ENCODE results near the gene CTDP1.

Gene CTDP1

DNA sequence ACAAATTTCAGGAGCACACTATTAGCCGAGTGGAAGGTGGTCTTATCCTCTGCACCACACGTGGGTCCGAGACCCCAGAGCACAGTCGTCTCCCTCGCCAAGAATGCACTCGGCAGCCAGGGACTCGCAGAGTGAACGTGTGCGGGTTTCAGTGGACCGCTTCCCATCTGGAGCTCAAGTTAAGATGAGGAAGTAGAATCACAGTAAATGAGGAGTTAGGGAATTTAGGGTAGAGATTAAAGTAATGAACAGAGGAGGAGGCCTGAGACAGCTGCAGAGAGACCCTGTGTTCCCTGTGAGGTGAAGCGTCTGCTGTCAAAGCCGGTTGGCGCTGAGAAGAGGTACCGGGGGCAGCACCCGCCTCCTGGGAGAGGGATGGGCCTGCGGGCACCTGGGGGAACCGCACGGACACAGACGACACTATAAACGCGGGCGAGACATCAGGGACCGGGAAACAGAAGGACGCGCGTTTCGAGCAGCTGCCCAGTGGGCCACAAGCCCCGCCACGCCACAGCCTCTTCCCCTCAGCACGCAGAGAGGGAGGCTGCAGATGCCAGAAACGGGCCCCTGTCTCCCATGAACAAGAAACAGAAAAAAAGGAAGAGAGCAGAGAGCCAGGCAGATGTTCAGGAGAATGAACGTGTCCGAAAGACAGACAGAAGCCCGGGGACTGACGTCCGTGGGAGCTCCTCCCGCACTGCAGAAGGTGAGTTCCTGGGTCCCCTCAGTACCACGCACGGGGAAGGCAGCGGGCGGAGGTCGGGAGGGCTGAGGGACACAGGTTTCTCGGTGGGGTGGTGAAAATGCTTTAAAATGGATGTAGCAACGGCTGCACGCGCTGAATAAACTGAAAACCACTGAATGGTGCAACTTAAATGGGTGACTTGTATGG, 112.7 kb downstream of the CTDP1 start:
- TF ChIP-seq ZNF843 (tag by site-specific recombination; IDR thresholded peaks at IDR 0.05) (no peak), ZNF560 (tag by site-specific recombination; IDR thresholded peaks at IDR 0.05; ENCODE audit: borderline replicate concordance) (no peak), ZNF133 (tag by site-specific recombination; IDR thresholded peaks at IDR 0.05) (no peak), ZNF660 (tag by site-specific recombination; IDR thresholded peaks at IDR 0.05) (no peak)
- TF ChIP-seq, protein P1, sequence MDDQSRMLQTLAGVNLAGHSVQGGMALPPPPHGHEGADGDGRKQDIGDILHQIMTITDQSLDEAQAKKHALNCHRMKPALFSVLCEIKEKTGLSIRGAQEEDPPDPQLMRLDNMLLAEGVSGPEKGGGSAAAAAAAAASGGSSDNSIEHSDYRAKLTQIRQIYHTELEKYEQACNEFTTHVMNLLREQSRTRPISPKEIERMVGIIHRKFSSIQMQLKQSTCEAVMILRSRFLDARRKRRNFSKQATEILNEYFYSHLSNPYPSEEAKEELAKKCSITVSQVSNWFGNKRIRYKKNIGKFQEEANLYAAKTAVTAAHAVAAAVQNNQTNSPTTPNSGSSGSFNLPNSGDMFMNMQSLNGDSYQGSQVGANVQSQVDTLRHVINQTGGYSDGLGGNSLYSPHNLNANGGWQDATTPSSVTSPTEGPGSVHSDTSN (CRISPR knock-in tag; IDR thresholded peaks at IDR 0.05) = 0 out of 2 replicates have a peak, but pooled peaks have one; percentile 30
- TF ChIP-seq, protein P2, sequence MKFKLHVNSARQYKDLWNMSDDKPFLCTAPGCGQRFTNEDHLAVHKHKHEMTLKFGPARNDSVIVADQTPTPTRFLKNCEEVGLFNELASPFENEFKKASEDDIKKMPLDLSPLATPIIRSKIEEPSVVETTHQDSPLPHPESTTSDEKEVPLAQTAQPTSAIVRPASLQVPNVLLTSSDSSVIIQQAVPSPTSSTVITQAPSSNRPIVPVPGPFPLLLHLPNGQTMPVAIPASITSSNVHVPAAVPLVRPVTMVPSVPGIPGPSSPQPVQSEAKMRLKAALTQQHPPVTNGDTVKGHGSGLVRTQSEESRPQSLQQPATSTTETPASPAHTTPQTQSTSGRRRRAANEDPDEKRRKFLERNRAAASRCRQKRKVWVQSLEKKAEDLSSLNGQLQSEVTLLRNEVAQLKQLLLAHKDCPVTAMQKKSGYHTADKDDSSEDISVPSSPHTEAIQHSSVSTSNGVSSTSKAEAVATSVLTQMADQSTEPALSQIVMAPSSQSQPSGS (tag by site-specific recombination; IDR thresholded peaks at IDR 0.05; ENCODE audit: low read depth) = no peak
- Histone ChIP-seq H3K4me1 (ENCODE audit: control insufficient read depth, insufficient read depth, low read length) (no peaks in the 10 kb centered on the region), H3K9me3 (ENCODE audit: control insufficient read depth, insufficient read depth, low read depth, low read length) (no peaks in the 10 kb centered on the region), H3K27ac (ENCODE audit: extremely low read depth, low read depth, low read length) (no peak overlapping the region), H3K4me3 (ENCODE audit: low read depth, low read length) (no peak overlapping the region), H3K36me3 (ENCODE audit: control insufficient read depth in 2 of 2, insufficient read depth in 1 of 2, low read length in 2 of 2) (no peaks in the 10 kb centered on the region)
- ChIA-PET POLR2A (interaction anchor here (0.9 kb wide), 1 partner anchor 242 kb away, joined by 3 read pairs; the partner anchor contains the start of gene RBFA), CTCF (interaction anchor here (0.7 kb wide), 1 partner anchor 62 kb away, joined by 3 read pairs; no protein-coding TSS in a partner anchor)

DNA sequence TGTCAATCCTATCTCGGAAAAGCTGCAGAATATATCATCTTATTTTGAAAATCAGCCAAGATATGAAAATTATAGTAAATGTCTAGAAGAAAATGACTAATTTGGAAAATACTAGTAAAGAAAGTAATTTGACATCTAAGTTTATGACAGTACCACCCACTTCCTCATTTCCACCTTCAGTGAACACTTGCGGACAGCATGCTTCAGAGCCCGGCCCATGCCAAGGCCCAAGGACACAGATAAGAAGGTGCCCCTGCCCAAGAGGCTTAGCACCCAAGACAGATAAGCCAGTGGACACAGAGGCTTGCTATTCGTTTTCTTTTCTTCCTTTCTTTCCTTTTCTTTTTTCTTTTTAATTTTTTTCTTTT, 113.4 kb downstream of the CTDP1 start:
- TF ChIP-seq, protein P3, sequence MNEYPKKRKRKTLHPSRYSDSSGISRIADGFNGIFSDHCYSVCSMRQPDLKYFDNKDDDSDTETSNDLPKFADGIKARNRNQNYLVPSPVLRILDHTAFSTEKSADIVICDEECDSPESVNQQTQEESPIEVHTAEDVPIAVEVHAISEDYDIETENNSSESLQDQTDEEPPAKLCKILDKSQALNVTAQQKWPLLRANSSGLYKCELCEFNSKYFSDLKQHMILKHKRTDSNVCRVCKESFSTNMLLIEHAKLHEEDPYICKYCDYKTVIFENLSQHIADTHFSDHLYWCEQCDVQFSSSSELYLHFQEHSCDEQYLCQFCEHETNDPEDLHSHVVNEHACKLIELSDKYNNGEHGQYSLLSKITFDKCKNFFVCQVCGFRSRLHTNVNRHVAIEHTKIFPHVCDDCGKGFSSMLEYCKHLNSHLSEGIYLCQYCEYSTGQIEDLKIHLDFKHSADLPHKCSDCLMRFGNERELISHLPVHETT (tag by site-specific recombination; IDR thresholded peaks at IDR 0.05) = no peak
- TF ChIP-seq ZIC2 (tag by site-specific recombination; IDR thresholded peaks at IDR 0.05) = no peak
- TF ChIP-seq ZNF521 (tag by site-specific recombination; IDR thresholded peaks at IDR 0.05) = no peak
- TF ChIP-seq IKZF3 (tag by site-specific recombination; IDR thresholded peaks at IDR 0.05) = no peak
- no peak for TF ChIP-seq ZNF10 (tag by site-specific recombination; IDR thresholded peaks at IDR 0.05)
- TF ChIP-seq ZNF548 (tag by site-specific recombination; IDR thresholded peaks at IDR 0.05) = no peak
- TF ChIP-seq ZNF560 (tag by site-specific recombination; IDR thresholded peaks at IDR 0.05; ENCODE audit: borderline replicate concordance) = no peak
- no peak for TF ChIP-seq ZNF48 (tag by site-specific recombination; IDR thresholded peaks at IDR 0.05)
- TF ChIP-seq, protein P4, sequence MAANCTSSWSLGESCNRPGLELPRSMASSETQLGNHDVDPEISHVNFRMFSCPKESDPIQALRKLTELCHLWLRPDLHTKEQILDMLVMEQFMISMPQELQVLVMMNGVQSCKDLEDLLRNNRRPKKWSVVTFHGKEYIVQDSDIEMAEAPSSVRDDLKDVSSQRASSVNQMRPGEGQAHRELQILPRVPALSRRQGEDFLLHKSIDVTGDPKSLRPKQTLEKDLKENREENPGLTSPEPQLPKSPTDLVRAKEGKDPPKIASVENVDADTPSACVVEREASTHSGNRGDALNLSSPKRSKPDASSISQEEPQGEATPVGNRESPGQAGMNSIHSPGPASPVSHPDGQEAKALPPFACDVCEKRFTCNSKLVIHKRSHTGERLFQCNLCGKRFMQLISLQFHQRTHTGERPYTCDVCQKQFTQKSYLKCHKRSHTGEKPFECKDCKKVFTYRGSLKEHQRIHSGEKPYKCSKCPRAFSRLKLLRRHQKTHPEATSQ (tag by site-specific recombination; IDR thresholded peaks at IDR 0.05) = no peak
- TF ChIP-seq ZFP37 (tag by site-specific recombination; IDR thresholded peaks at IDR 0.05) = no peak
- Histone ChIP-seq H3K36me3 (ENCODE audit: control insufficient read depth in 2 of 2, insufficient read depth in 1 of 2, low read length in 2 of 2) (no peaks in the 10 kb centered on the region), H3K4me3 (ENCODE audit: low read depth, low read length) (no peak overlapping the region), H3K9me3 (ENCODE audit: control insufficient read depth, insufficient read depth, low read depth, low read length) (no peaks in the 10 kb centered on the region), H3K4me1 (ENCODE audit: control insufficient read depth, insufficient read depth, low read length) (no peaks in the 10 kb centered on the region), H3K27ac (ENCODE audit: extremely low read depth, low read depth, low read length) (no peak overlapping the region)
- CTCF ChIA-PET = no interaction called here
- POLR2A ChIA-PET = no interaction called here

DNA sequence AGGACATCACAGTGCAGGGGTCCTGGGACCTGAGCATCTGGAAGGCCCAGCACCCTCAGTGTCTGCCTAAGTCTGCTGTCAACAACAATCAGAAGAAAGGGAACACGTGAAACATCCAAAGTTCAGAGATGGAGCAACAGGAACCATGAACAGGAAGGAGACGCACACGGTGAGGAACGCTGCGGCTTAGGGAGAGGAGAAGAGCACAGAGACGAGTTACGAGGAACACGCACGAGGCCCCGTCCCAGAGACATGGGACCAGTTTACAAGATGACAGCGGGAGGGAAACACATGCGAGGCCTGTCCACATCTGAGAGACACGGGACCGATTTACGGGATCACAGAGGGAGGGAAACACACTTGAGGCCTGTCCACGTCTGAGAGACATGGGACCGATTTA, 115.2 kb downstream of the CTDP1 start:
- Histone ChIP-seq H3K36me3 (ENCODE audit: control insufficient read depth in 2 of 2, insufficient read depth in 1 of 2, low read length in 2 of 2) (no peaks in the 10 kb centered on the region), H3K9me3 (ENCODE audit: control insufficient read depth, insufficient read depth, low read depth, low read length) (no peaks in the 10 kb centered on the region), H3K27ac (ENCODE audit: extremely low read depth, low read depth, low read length) (no peak overlapping the region), H3K4me1 (ENCODE audit: control insufficient read depth, insufficient read depth, low read length) (no peaks in the 10 kb centered on the region; the same call in 1 of the 2 replicates), H3K4me3 (ENCODE audit: low read depth, low read length) (no peak overlapping the region)
- CTCF ChIA-PET = interaction anchor here (0.7 kb wide), 1 partner anchor 641 kb away, joined by 3 read pairs; no protein-coding TSS in a partner anchor
- POLR2A ChIA-PET = no interaction called here
- TF ChIP-seq ZIC2 (tag by site-specific recombination; IDR thresholded peaks at IDR 0.05) = no peak
- no peak for TF ChIP-seq ZNF175 (tag by site-specific recombination; IDR thresholded peaks at IDR 0.05)
- no peak for TF ChIP-seq ZNF654 (tag by site-specific recombination; IDR thresholded peaks at IDR 0.05; ENCODE audit: low read depth)
- no peak for TF ChIP-seq GLI4 (tag by site-specific recombination; IDR thresholded peaks at IDR 0.05)
- TF ChIP-seq ZNF629 (tag by site-specific recombination; IDR thresholded peaks at IDR 0.05) = no peak
- TF ChIP-seq ZFP41 (tag by site-specific recombination; IDR thresholded peaks at IDR 0.05; ENCODE audit: borderline replicate concordance) = no peak
- no peak for TF ChIP-seq ZNF292 (tag by site-specific recombination; IDR thresholded peaks at IDR 0.05; ENCODE audit: borderline replicate concordance, low read depth)
- TF ChIP-seq, protein P5, sequence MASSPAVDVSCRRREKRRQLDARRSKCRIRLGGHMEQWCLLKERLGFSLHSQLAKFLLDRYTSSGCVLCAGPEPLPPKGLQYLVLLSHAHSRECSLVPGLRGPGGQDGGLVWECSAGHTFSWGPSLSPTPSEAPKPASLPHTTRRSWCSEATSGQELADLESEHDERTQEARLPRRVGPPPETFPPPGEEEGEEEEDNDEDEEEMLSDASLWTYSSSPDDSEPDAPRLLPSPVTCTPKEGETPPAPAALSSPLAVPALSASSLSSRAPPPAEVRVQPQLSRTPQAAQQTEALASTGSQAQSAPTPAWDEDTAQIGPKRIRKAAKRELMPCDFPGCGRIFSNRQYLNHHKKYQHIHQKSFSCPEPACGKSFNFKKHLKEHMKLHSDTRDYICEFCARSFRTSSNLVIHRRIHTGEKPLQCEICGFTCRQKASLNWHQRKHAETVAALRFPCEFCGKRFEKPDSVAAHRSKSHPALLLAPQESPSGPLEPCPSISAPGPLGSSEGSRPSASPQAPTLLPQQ (tag by site-specific recombination; IDR thresholded peaks at IDR 0.05) = no peak
- no peak for TF ChIP-seq ZNF155 (tag by site-specific recombination; IDR thresholded peaks at IDR 0.05)
- TF ChIP-seq ZNF677 (tag by site-specific recombination; IDR thresholded peaks at IDR 0.05) = no peak
- TF ChIP-seq ZNF624 (tag by site-specific recombination; IDR thresholded peaks at IDR 0.05) = no peak

Measured in HEK293 (cell line).